ENCODE data around the gene SMARCAD1. TPM values are rescaled to one million over a fixed set of nuclear protein-coding genes. Genes with fewer than 3 reads are reported as not detected.

The SMARCAD1 gene
- polyA plus RNA-seq, 1 of the 3 experiments (the other 2 are of a cell fraction): 10.7 TPM

DNA sequence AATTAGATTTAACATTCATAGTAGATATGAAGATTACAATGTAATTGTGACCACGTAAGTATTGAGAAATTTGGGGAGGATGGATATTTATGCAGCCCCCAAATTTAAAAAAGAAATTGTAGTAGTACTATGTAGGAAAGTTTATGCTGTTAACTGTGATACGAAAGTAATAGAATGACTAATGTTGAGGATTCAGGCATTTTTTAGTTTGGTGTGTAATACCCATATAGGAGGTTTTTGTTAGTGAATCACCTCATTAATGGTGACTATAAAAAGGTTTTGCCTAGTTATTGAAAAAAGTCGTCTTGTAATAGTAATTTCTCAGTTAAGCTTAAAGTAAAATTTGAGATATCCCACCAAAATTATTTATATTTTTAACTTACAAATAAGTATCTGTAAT is 67.2 kb downstream of the SMARCAD1 start:
- Histone ChIP-seq H3K36me3 (replicated peaks in 1 of 2; ENCODE audit: control insufficient read depth in 1 of 2, insufficient read depth in 2 of 2, low read length in 1 of 2) (peaks cover 85% of the 10 kb centered on the region in 2 experiments), H3K9ac (no peak overlapping the region), H3K4me2 (no peak overlapping the region), H3K79me2 (ENCODE audit: insufficient read depth) (0 out of 2 replicates have a peak, but pooled peaks cover 4% of the 10 kb centered on the region), H2AFZ (ENCODE audit: low read depth) (no peak overlapping the region), H3K27me3 (ENCODE audit: insufficient read depth) (no peaks in the 10 kb centered on the region), H3K27ac (ENCODE audit: low read depth in 2 of 2, low read length in 1 of 2) (peak overlapping the region in 1 of 2 experiments; percentile 54; a peak in 2 of 4 replicates), H3K4me3 (ENCODE audit: low read depth in 2 of 2, low read length in 1 of 2) (no peak overlapping the region), H3F3A (replicated peaks; ENCODE audit: insufficient read depth) (peaks cover 27% of the 10 kb centered on the region), H3K4me1 (ENCODE audit: control insufficient read depth in 1 of 2, insufficient read depth in 2 of 2, low read depth in 1 of 2, low read length in 1 of 2) (no peaks in the 10 kb centered on the region), H4K20me1 (ENCODE audit: insufficient read depth) (no peaks in the 10 kb centered on the region), H3K9me3 (no peaks in the 10 kb centered on the region), H3K9me2 (no peaks in the 10 kb centered on the region)
- ChIA-PET CTCF (no interaction called here), POLR2A (no interaction called here)
- WGBS (ENCODE audit: low lambda C conversion rate): 60% methylated on average over 3 of the region's 3 CpGs
- no peak for DNase-seq
- TF ChIP-seq FOSL2 (IDR thresholded peaks at IDR 0.05; ENCODE audit: borderline replicate concordance, low read depth): peak; percentile 20; the same call in 1 of the 2 replicates
- no peak for TF ChIP-seq EP300 (IDR thresholded peaks at IDR 0.05; ENCODE audit: borderline replicate concordance in 1 of 2, low read depth in 1 of 2, low read length in 1 of 2)

DNA sequence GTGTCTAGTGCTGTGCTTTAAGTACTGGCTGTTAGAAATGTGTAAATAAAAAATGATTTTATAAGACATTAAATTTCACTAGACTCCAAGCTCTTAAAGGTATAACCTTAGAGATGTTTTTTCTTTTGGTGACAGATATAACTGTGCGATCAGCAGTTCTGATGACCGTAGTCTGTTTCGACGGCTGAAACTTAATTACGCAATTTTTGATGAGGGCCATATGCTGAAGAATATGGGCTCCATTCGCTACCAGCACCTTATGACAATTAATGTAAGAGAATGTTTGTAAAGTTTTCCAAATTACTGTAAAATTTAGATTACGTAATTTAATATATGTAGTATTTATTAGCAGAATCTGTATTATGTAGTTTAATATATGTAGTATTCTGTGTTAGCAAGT is 68.5 kb downstream of the SMARCAD1 start:
- peaks cover 86 to 89% of the 10 kb centered on the region in 2 experiments for H3K36me3 ChIP-seq (replicated peaks in 1 of 2; ENCODE audit: control insufficient read depth in 1 of 2, insufficient read depth in 2 of 2, low read length in 1 of 2)
- H3F3A ChIP-seq (replicated peaks; ENCODE audit: insufficient read depth): peaks cover 27% of the 10 kb centered on the region
- TF ChIP-seq YY1 (IDR thresholded peaks at IDR 0.05; ENCODE audit: low read depth): no peak
- TF ChIP-seq CHD2 (IDR thresholded peaks at IDR 0.05; ENCODE audit: low read length, partially characterized antibody): no peak
- no peak for TF ChIP-seq RXRA (IDR thresholded peaks at IDR 0.05; ENCODE audit: borderline replicate concordance, low read depth)
- no peak for TF ChIP-seq SIN3A (IDR thresholded peaks at IDR 0.05; ENCODE audit: borderline replicate concordance, low read depth, low read length)
- no peak for TF ChIP-seq RFX5 (IDR thresholded peaks at IDR 0.05; ENCODE audit: low read length)
- TF ChIP-seq RCOR1 (IDR thresholded peaks at IDR 0.05; ENCODE audit: low read length): no peak
- no peak for TF ChIP-seq RAD21 (IDR thresholded peaks at IDR 0.05; ENCODE audit: low read length)
- no peak for TF ChIP-seq EP300 (IDR thresholded peaks at IDR 0.05; ENCODE audit: borderline replicate concordance in 1 of 2, low read depth in 1 of 2, low read length in 1 of 2)
- TF ChIP-seq, protein P1, sequence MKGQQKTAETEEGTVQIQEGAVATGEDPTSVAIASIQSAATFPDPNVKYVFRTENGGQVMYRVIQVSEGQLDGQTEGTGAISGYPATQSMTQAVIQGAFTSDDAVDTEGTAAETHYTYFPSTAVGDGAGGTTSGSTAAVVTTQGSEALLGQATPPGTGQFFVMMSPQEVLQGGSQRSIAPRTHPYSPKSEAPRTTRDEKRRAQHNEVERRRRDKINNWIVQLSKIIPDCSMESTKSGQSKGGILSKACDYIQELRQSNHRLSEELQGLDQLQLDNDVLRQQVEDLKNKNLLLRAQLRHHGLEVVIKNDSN (IDR thresholded peaks at IDR 0.05; ENCODE audit: borderline replicate concordance, low read depth): no peak
- TF ChIP-seq GABPA (IDR thresholded peaks at IDR 0.05; ENCODE audit: low read depth): no peak
- TF ChIP-seq, protein P2, sequence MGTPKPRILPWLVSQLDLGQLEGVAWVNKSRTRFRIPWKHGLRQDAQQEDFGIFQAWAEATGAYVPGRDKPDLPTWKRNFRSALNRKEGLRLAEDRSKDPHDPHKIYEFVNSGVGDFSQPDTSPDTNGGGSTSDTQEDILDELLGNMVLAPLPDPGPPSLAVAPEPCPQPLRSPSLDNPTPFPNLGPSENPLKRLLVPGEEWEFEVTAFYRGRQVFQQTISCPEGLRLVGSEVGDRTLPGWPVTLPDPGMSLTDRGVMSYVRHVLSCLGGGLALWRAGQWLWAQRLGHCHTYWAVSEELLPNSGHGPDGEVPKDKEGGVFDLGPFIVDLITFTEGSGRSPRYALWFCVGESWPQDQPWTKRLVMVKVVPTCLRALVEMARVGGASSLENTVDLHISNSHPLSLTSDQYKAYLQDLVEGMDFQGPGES (IDR thresholded peaks at IDR 0.05; ENCODE audit: low read depth, low read length): no peak
- TF ChIP-seq, protein P3, sequence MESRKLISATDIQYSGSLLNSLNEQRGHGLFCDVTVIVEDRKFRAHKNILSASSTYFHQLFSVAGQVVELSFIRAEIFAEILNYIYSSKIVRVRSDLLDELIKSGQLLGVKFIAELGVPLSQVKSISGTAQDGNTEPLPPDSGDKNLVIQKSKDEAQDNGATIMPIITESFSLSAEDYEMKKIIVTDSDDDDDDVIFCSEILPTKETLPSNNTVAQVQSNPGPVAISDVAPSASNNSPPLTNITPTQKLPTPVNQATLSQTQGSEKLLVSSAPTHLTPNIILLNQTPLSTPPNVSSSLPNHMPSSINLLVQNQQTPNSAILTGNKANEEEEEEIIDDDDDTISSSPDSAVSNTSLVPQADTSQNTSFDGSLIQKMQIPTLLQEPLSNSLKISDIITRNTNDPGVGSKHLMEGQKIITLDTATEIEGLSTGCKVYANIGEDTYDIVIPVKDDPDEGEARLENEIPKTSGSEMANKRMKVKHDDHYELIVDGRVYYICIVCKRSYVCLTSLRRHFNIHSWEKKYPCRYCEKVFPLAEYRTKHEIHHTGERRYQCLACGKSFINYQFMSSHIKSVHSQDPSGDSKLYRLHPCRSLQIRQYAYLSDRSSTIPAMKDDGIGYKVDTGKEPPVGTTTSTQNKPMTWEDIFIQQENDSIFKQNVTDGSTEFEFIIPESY (IDR thresholded peaks at IDR 0.05; ENCODE audit: borderline replicate concordance, low read depth): no peak
- no peak for TF ChIP-seq FOSL2 (IDR thresholded peaks at IDR 0.05; ENCODE audit: borderline replicate concordance, low read depth)
- TF ChIP-seq TAF1 (IDR thresholded peaks at IDR 0.05; ENCODE audit: borderline replicate concordance, low read depth, low read length): no peak
- no peak for TF ChIP-seq MAX (IDR thresholded peaks at IDR 0.05; ENCODE audit: low read depth)
- TF ChIP-seq ELF1 (IDR thresholded peaks at IDR 0.05): no peak
- no peak for TF ChIP-seq PBX3 (IDR thresholded peaks at IDR 0.05)
- TF ChIP-seq NRF1 (IDR thresholded peaks at IDR 0.05; ENCODE audit: low read depth, low read length): no peak
- 0 out of 2 replicates have a peak, but pooled peaks cover 4% of the 10 kb centered on the region for H3K79me2 ChIP-seq (ENCODE audit: insufficient read depth)
- H3K27me3 ChIP-seq (ENCODE audit: insufficient read depth): no peaks in the 10 kb centered on the region
- no peak for DNase-seq
- POLR2A ChIA-PET: no interaction called here
- H3K9ac ChIP-seq: no peak overlapping the region
- H3K4me1 ChIP-seq (ENCODE audit: control insufficient read depth in 1 of 2, insufficient read depth in 2 of 2, low read depth in 1 of 2, low read length in 1 of 2): no peaks in the 10 kb centered on the region
- CTCF ChIA-PET: no interaction called here
- no peaks in the 10 kb centered on the region for H3K9me2 ChIP-seq
- H3K4me3 ChIP-seq (ENCODE audit: low read depth in 2 of 2, low read length in 1 of 2): no peak overlapping the region
- H3K4me2 ChIP-seq: no peak overlapping the region
- H3K27ac ChIP-seq (ENCODE audit: low read depth in 2 of 2, low read length in 1 of 2): no peak overlapping the region
- no peaks in the 10 kb centered on the region for H3K9me3 ChIP-seq
- 98% methylated on average over 7 of the region's 7 CpGs for WGBS (ENCODE audit: low lambda C conversion rate)
- no peaks in the 10 kb centered on the region for H4K20me1 ChIP-seq (ENCODE audit: insufficient read depth)
- H2AFZ ChIP-seq (ENCODE audit: low read depth): no peak overlapping the region
